Endodermal cell (in vitro differentiated cells): Measurements from ENCODE around the gene MAP1LC3B2. TPM values are rescaled to one million over a fixed set of nuclear protein-coding genes. Genes with fewer than 3 reads are reported as not detected.

Source experiments
- DNase-seq: peaks from one replicate; pipeline ENCODE4 v3.0.0-alpha.2; 2017
- H3K27ac ChIP-seq: 2 replicates; pipeline ENCODE4 v1.5.1; 2013; ENCODE audit warnings: mild to moderate bottlenecking, low read depth, low read length, moderate library complexity
- H3K27me3 ChIP-seq: 2 replicates; pipeline ENCODE4 v1.6.1; 2013; ENCODE audit warnings: mild to moderate bottlenecking, low read length, moderate library complexity; ENCODE audit not compliant: insufficient read depth, control insufficient read depth, poor library complexity, severe bottlenecking
- H3K36me3 ChIP-seq: 2 replicates; pipeline ENCODE4 v1.7.0; 2013; ENCODE audit warnings: mild to moderate bottlenecking, low read length, moderate library complexity; ENCODE audit not compliant: control insufficient read depth, insufficient read depth
- H3K4me1 ChIP-seq: one replicate; pipeline ENCODE4 v1.7.0; 2013; ENCODE audit warnings: low read length; ENCODE audit not compliant: control insufficient read depth, insufficient read depth
- H3K4me3 ChIP-seq: 2 replicates; pipeline ENCODE4 v1.5.1; 2013; ENCODE audit warnings: mild to moderate bottlenecking, low read length, moderate library complexity
- H3K9ac ChIP-seq: 2 replicates; pipeline ENCODE4 v1.6.1; 2013; ENCODE audit warnings: mild to moderate bottlenecking, low read length, moderate library complexity; ENCODE audit not compliant: poor library complexity, severe bottlenecking; ENCODE audit errors: extremely low read depth
- H3K9me3 ChIP-seq: 2 replicates; pipeline ENCODE4 v1.6.1; 2013; ENCODE audit warnings: mild to moderate bottlenecking, low read length, moderate library complexity; ENCODE audit not compliant: control insufficient read depth
- H3K27ac Mint-ChIP-seq: 2 replicates; pipeline ENCODE4 v1.8.0; 2020; ENCODE audit warnings: mixed read lengths
- H3K27me3 Mint-ChIP-seq: 2 replicates; pipeline ENCODE4 v1.8.0; 2021; ENCODE audit warnings: mild to moderate bottlenecking, mixed read lengths; ENCODE audit not compliant: insufficient read depth
- H3K36me3 Mint-ChIP-seq: 2 replicates; pipeline ENCODE4 v1.8.0; 2020; ENCODE audit warnings: low read depth, mixed read lengths
- H3K4me1 Mint-ChIP-seq: 2 replicates; pipeline ENCODE4 v1.8.0; 2020; ENCODE audit warnings: mixed read lengths
- H3K4me3 Mint-ChIP-seq: 2 replicates; pipeline ENCODE4 v1.8.0; 2020; ENCODE audit warnings: mild to moderate bottlenecking, moderate library complexity, mixed read lengths
- H3K9me3 Mint-ChIP-seq: 2 replicates; pipeline ENCODE4 v1.8.0; 2020; ENCODE audit warnings: mild to moderate bottlenecking, mixed read lengths
- WGBS, 2 experiments: methylation state at CpG; one replicate each; pipeline versions ENCODE4 v1.1.5 to v1.1.7; 2013; ENCODE audit warnings: missing lambda C conversion rate in 2 of 2, mixed read lengths in 1 of 2; ENCODE audit not compliant: insufficient coverage in 1 of 2, insufficient read length in 1 of 2; 5-methylcytosine and 5-hydroxymethylcytosine counted together
- total RNA-seq, 2 donors: library from RNA; stranded (reverse); fragmentation: NEBNext Ultra II Directional in 1 of 2; extraction: Animal tissue kit (Norgen Biotek cat#: 25700) in 1 of 2; gene quantifications; 2 replicates in 1 of 2; 3 replicates in 1 of 2; pipeline ENCODE4 v1.2.1, GENCODE V29; 2021
- TF ChIP-seq, protein P1 (sequence below): fragments of 200-600 bp; sonication (generic); conservative IDR thresholded peaks from 2 replicates; pipeline ENCODE4 v1.5.0; 2021; ENCODE audit warnings: antibody characterized with exemption, mild to moderate bottlenecking

The MAP1LC3B2 gene
- total RNA-seq, 2 donors from 2014 or later, result 0.80 to 1.4 TPM

DNA sequence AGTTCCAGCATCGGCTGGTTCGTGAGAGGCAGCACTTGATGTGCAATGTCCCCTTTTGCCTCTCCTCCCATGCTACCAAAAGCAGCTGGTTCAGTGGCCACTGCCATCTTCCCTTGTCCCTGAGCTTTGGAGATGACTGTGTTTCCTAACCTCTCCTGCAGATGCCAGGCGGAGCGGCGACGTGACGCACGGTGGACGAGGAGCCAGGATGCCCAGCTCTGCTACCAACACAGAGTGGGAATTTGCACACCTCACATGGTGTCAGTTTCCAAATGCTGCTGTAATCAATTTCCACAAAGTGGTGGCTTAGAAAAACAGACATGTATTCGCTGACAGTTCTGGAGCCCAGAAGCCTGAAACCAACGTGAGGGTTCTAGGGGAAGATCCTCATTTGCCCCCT is 42.5 kb upstream of the MAP1LC3B2 start:
- H3K27ac ChIP-seq, result no peak overlapping the region
- no peaks in the 10 kb centered on the region for H3K4me1 ChIP-seq
- Mint-ChIP-seq H3K4me3 (no peak overlapping the region), H3K4me1 (peaks cover 26% of the 10 kb centered on the region), H3K27ac (no peak overlapping the region), H3K36me3 (no peaks in the 10 kb centered on the region), H3K9me3 (no peaks in the 10 kb centered on the region), H3K27me3 (peaks cover 32% of the 10 kb centered on the region)
- H3K27me3 ChIP-seq, result no peaks in the 10 kb centered on the region
- H3K36me3 ChIP-seq, result no peaks in the 10 kb centered on the region
- 93 to 98% methylated on average over 11 of the region's 11 CpGs for WGBS, 2 experiments
- DNase-seq, result no peak
- TF ChIP-seq, protein P1, sequence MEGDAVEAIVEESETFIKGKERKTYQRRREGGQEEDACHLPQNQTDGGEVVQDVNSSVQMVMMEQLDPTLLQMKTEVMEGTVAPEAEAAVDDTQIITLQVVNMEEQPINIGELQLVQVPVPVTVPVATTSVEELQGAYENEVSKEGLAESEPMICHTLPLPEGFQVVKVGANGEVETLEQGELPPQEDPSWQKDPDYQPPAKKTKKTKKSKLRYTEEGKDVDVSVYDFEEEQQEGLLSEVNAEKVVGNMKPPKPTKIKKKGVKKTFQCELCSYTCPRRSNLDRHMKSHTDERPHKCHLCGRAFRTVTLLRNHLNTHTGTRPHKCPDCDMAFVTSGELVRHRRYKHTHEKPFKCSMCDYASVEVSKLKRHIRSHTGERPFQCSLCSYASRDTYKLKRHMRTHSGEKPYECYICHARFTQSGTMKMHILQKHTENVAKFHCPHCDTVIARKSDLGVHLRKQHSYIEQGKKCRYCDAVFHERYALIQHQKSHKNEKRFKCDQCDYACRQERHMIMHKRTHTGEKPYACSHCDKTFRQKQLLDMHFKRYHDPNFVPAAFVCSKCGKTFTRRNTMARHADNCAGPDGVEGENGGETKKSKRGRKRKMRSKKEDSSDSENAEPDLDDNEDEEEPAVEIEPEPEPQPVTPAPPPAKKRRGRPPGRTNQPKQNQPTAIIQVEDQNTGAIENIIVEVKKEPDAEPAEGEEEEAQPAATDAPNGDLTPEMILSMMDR, result no peak
- no peak overlapping the region for H3K4me3 ChIP-seq
- H3K9ac ChIP-seq, result no peak overlapping the region
- H3K9me3 ChIP-seq, result no peaks in the 10 kb centered on the region

DNA sequence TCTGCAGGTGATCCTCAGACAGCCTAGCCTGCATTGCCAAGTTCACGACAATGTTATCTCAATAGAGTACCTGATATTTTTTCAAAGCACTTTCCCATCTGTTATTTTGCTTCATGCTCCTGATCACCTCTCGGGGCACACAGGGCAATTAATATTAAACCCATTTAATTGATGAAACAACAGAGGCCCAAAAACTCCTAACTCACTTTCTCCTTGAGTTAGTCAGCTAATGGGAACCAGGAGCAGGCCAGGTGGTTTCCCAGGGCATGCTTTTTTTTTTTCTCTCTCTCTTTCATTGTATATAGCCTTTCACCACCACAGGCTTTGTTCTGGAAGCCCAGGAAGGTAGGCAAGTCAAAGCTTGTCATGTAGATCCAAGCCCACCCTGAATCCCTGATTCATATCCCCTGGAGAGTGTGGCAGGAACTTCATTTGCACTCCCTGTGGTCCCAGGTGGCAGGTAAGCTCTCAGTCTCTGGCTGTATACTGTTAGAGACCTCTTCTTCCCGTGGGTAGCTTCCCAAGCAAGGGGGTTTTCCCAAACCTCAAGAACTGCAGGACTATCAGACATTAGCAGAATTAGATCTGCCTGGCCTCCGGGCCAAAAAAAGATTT is 41.6 kb upstream of the MAP1LC3B2 start:
- 71 to 76% methylated on average over 3 to 4 of the region's 4 CpGs for WGBS, 2 experiments
- peaks cover 26% of the 10 kb centered on the region for H3K4me1 Mint-ChIP-seq
- no peaks in the 10 kb centered on the region for H3K27me3 ChIP-seq
- H3K27me3 Mint-ChIP-seq, result peaks cover 29% of the 10 kb centered on the region
- H3K27ac ChIP-seq, result no peak overlapping the region
- no peak for DNase-seq
- no peaks in the 10 kb centered on the region for H3K36me3 ChIP-seq
- H3K27ac Mint-ChIP-seq, result no peak overlapping the region
- H3K36me3 Mint-ChIP-seq, result no peaks in the 10 kb centered on the region
- TF ChIP-seq, protein P1, result no peak
- H3K4me3 ChIP-seq, result no peak overlapping the region
- H3K9me3 ChIP-seq, result no peaks in the 10 kb centered on the region
- H3K4me1 ChIP-seq, result no peaks in the 10 kb centered on the region
- no peak overlapping the region for H3K9ac ChIP-seq
- H3K9me3 Mint-ChIP-seq, result no peaks in the 10 kb centered on the region
- no peak overlapping the region for H3K4me3 Mint-ChIP-seq

DNA sequence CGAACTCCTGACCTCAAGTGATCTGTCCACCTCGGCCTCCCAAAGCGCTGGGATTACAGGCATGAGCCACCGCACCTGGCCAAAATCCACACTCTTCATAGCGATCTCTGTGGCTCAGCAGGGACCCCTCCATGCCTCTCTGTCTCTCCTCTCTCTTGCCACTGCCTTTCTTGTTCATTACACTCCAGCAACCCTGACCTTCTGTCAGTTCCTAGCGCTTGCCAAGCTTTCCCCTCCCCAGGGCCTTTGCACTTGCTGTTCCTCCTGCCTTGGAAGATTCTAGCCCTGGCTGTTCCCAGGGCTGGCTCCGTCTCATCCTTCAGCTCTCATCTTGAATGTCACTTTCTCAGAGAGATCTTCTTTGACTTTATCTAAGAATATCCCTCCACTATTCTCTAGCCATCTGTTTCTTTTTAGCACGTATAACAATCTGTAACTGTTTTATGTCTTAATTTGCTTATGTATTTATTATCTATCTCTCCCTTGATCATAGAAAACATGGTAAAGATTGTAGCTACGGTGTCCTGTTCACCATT is 38.9 kb upstream of the MAP1LC3B2 start:
- H3K27ac Mint-ChIP-seq, result no peak overlapping the region
- H3K36me3 Mint-ChIP-seq, result no peaks in the 10 kb centered on the region

More for the DNA sequence above, 38.9 kb upstream of the MAP1LC3B2 start:
- Histone ChIP-seq H3K9ac (no peak overlapping the region), H3K4me3 (no peak overlapping the region), H3K4me1 (no peaks in the 10 kb centered on the region), H3K27me3 (no peaks in the 10 kb centered on the region), H3K27ac (no peak overlapping the region), H3K9me3 (no peaks in the 10 kb centered on the region), H3K36me3 (no peaks in the 10 kb centered on the region)
- TF ChIP-seq, protein P1, result no peak
- H3K9me3 Mint-ChIP-seq, result no peaks in the 10 kb centered on the region
- peaks cover 31% of the 10 kb centered on the region for H3K27me3 Mint-ChIP-seq
- peaks cover 34% of the 10 kb centered on the region for H3K4me1 Mint-ChIP-seq
- no peak overlapping the region for H3K4me3 Mint-ChIP-seq
- DNase-seq, result no peak
- 94 to 97% methylated on average over 8 of the region's 9 CpGs for WGBS, 2 experiments
